CD14-positive monocyte (primary cell): ENCODE results near the gene SPSB4. TPM values are rescaled to one million over a fixed set of nuclear protein-coding genes. Genes with fewer than 3 reads are reported as not detected.
"Not testable (repeated sequence)": the region's sequence is repeated elsewhere in the genome, so short reads cannot be mapped to it uniquely, and the experiment has no call there.

ENCODE experiments used
- DNase-seq, 3 donors: peaks; one replicate each; pipeline ENCODE4 v3.0.0-alpha.2; 2011 to 2022
- H2AFZ ChIP-seq: 2 replicates; pipeline ENCODE4 v1.6.0; 2012; ENCODE audit warnings: mild to moderate bottlenecking, low read depth, low read length, inconsistent platforms; ENCODE audit not compliant: insufficient read depth, poor library complexity, severe bottlenecking
- H3K27ac ChIP-seq, 2 donors: 1 replicate in 1 of 2; 2 replicates in 1 of 2; pipeline ENCODE4 v1.5.1; 2012 to 2013; ENCODE audit warnings: low read length in 2 of 2, control low read depth in 1 of 2, inconsistent platforms in 1 of 2, low read depth in 1 of 2, mild to moderate bottlenecking in 1 of 2
- H3K27me3 ChIP-seq, 2 donors: one replicate each; pipeline versions ENCODE4 v1.6.0 to v1.6.1; 2011 to 2013; ENCODE audit warnings: low read length in 2 of 2; ENCODE audit not compliant: control insufficient read depth in 2 of 2, insufficient read depth in 2 of 2
- H3K36me3 ChIP-seq, 2 donors: replicated peaks in 1 of 2; 1 replicate in 1 of 2; 2 replicates in 1 of 2; pipeline versions ENCODE4 v1.5.1 to v1.6.1; 2012 to 2013; ENCODE audit warnings: low read length in 2 of 2, control low read depth in 1 of 2, inconsistent platforms in 1 of 2, mild to moderate bottlenecking in 1 of 2; ENCODE audit not compliant: insufficient read depth in 2 of 2, control insufficient read depth in 1 of 2
- H3K4me1 ChIP-seq, 2 donors: 1 replicate in 1 of 2; 2 replicates in 1 of 2; pipeline versions ENCODE4 v1.5.1 to v1.6.1; 2012 to 2013; ENCODE audit warnings: low read length in 2 of 2, control low read depth in 1 of 2, inconsistent platforms in 1 of 2, mild to moderate bottlenecking in 1 of 2, moderate library complexity in 1 of 2; ENCODE audit not compliant: insufficient read depth in 2 of 2, control insufficient read depth in 1 of 2
- H3K4me2 ChIP-seq: replicated peaks from 2 replicates; pipeline ENCODE3; 2012; ENCODE audit warnings: low read length, moderate library complexity, mild to moderate bottlenecking; ENCODE audit not compliant: poor library complexity, severe bottlenecking; ENCODE audit errors: extremely low read depth
- H3K4me3 ChIP-seq, 3 experiments: fragments of 200-600 bp in 1 of 3; sonication (generic) in 1 of 3; replicated peaks in 1 of 3; 1 replicate in 2 of 3; 2 replicates in 1 of 3; pipeline ENCODE4 v1.5.1; 2011 to 2013; ENCODE audit warnings: low read length in 3 of 3, mild to moderate bottlenecking in 3 of 3, control low read depth in 2 of 3, low read depth in 2 of 3, inconsistent platforms in 1 of 3, moderate library complexity in 1 of 3
- H3K79me2 ChIP-seq: 2 replicates; pipeline ENCODE4 v1.6.0; 2012; ENCODE audit warnings: mild to moderate bottlenecking, control low read depth, inconsistent platforms, low read length, moderate library complexity; ENCODE audit not compliant: insufficient read depth
- H3K9ac ChIP-seq: 2 replicates; pipeline ENCODE4 v1.6.0; 2017; ENCODE audit warnings: low read length, mild to moderate bottlenecking; ENCODE audit not compliant: insufficient read depth, poor library complexity, severe bottlenecking
- H3K9me3 ChIP-seq, 2 donors: replicated peaks in 1 of 2; 1 replicate in 1 of 2; 2 replicates in 1 of 2; pipeline versions ENCODE4 v1.5.1 to v1.6.1; 2012 to 2013; ENCODE audit warnings: low read length in 2 of 2, control low read depth in 1 of 2; ENCODE audit not compliant: control insufficient read depth in 1 of 2, insufficient read depth in 1 of 2
- H4K20me1 ChIP-seq: 2 replicates; pipeline ENCODE4 v1.6.0; 2012; ENCODE audit warnings: mild to moderate bottlenecking, low read length, control low read depth, moderate library complexity; ENCODE audit not compliant: insufficient read depth
- H3K27ac Mint-ChIP-seq, 7 donors: one replicate each; pipeline ENCODE4 v1.8.0; 2020; ENCODE audit warnings: mild to moderate bottlenecking in 7 of 7, mixed read lengths in 7 of 7, moderate library complexity in 6 of 7, inconsistent platforms in 2 of 7
- H3K27me3 Mint-ChIP-seq, 3 donors: one replicate each; pipeline ENCODE4 v1.8.0; 2021 to 2022; ENCODE audit warnings: low read depth in 3 of 3, mild to moderate bottlenecking in 3 of 3, mixed read lengths in 3 of 3, moderate library complexity in 3 of 3, inconsistent platforms in 1 of 3
- H3K36me3 Mint-ChIP-seq, 2 donors: one replicate each; pipeline ENCODE4 v1.8.0; 2020; ENCODE audit warnings: mixed read lengths in 2 of 2, inconsistent platforms in 1 of 2, mild to moderate bottlenecking in 1 of 2
- H3K4me1 Mint-ChIP-seq: one replicate; pipeline ENCODE4 v1.8.0; 2020; ENCODE audit warnings: mild to moderate bottlenecking, mixed read lengths
- H3K4me3 Mint-ChIP-seq, 2 donors: one replicate each; pipeline ENCODE4 v1.8.0; 2020; ENCODE audit warnings: mild to moderate bottlenecking in 2 of 2, mixed read lengths in 2 of 2, moderate library complexity in 1 of 2
- H3K9me3 Mint-ChIP-seq, 7 donors: one replicate each; pipeline ENCODE4 v1.8.0; 2020 to 2022; ENCODE audit warnings: mixed read lengths in 7 of 7, mild to moderate bottlenecking in 6 of 7, moderate library complexity in 6 of 7, inconsistent platforms in 2 of 7
- CTCF ChIP-seq: fragments of 200-600 bp; IDR thresholded peaks from one replicate; pipeline ENCODE4 v1.8.0; 2022; ENCODE audit warnings: antibody characterized with exemption, mild to moderate bottlenecking
- WGBS: methylation state at CpG from one replicate; pipeline ENCODE4 v1.1.5; 2013; ENCODE audit warnings: missing lambda C conversion rate; ENCODE audit not compliant: insufficient coverage; 5-methylcytosine and 5-hydroxymethylcytosine counted together
- intact Hi-C, 2 donors: fragments of 100-400 bp; cut with micrococcal nuclease; formaldehyde crosslinking; loops; one replicate each; pipeline versions ENCODE4 v1.15.0 to v1.15.1; 2023
- polyA plus RNA-seq, 3 donors: library from polyadenylated mRNA; depleted of rRNA in 1 of 3; unstranded in 2 of 3; stranded (reverse) in 1 of 3; fragments of 300-500 nt in 2 of 3; fragments of >200 nt in 1 of 3; fragmentation: Illumina TruSeq in 2 of 3; gene quantifications; 1 replicate in 2 of 3; 2 replicates in 1 of 3; pipeline ENCODE4 v1.2.3, GENCODE V29; 2012 to 2021

The SPSB4 gene
- polyA plus RNA-seq, 3 donors: not detected

GRCh38 chr3:141112686-141113297, 61.6 kb downstream of the SPSB4 start:
- Mint-ChIP-seq H3K4me1 (peaks cover 2% of the 10 kb centered on the region), H3K27ac (no peak overlapping the region), H3K36me3 (no peaks in the 10 kb centered on the region), H3K9me3 (peaks cover 0 to 13% (median 2%) of the 10 kb centered on the region in 7 donors), H3K27me3 (peaks cover 0 to 5% (median 1%) of the 10 kb centered on the region in 3 donors), H3K4me3 (no peak overlapping the region)
- no peaks in the 10 kb centered on the region for H3K4me1 ChIP-seq
- no peaks in the 10 kb centered on the region for H3K36me3 ChIP-seq
- no peak for DNase-seq
- 92% methylated on average over 2 of the region's 3 CpGs for WGBS
- H3K9ac ChIP-seq: no peak overlapping the region
- no peak overlapping the region for H3K4me2 ChIP-seq
- no peaks in the 10 kb centered on the region for H3K27me3 ChIP-seq
- H3K4me3 ChIP-seq: no peak overlapping the region
- no peaks in the 10 kb centered on the region for H3K79me2 ChIP-seq
- H3K27ac ChIP-seq: no peak overlapping the region
- no peaks in the 10 kb centered on the region for H4K20me1 ChIP-seq
- H3K9me3 ChIP-seq: peaks cover 0 to 3% of the 10 kb centered on the region in 2 donors
- intact Hi-C loops: no loop called here
- TF ChIP-seq CTCF: no peak
- H2AFZ ChIP-seq: no peak overlapping the region

- H2AFZ ChIP-seq, H3K27me3 Mint-ChIP-seq, H3K4me1 ChIP-seq, H3K36me3 ChIP-seq, H3K4me3 ChIP-seq, H3K4me1 Mint-ChIP-seq, intact Hi-C loops, H3K27me3 ChIP-seq, H3K4me2 ChIP-seq, H3K9me3 ChIP-seq, H3K4me3 Mint-ChIP-seq, DNase-seq, H3K36me3 Mint-ChIP-seq, H4K20me1 ChIP-seq, H3K27ac ChIP-seq, H3K9ac ChIP-seq, H3K79me2 ChIP-seq: not testable (repeated sequence)
- Mint-ChIP-seq H3K9me3 (peaks cover 0 to 13% (median 3%) of the 10 kb centered on the region in 7 donors), H3K27ac (peak overlapping the region in 1 of 7 donors; percentile 32)
- 100% methylated on average over 2 of the region's 6 CpGs for WGBS
Measured at GRCh38 chr3:141113680-141114079, 62.5 kb downstream of the SPSB4 start.
